GM18499 (cell line): ENCODE data around the gene TMCO4.

Experiments
- ATAC-seq: cut with Tn5 transposase; IDR thresholded peaks from one replicate; pipeline ENCODE4 v1.9.1; 2021; ENCODE audit warnings: moderate number of reproducible peaks; ENCODE audit not compliant: insufficient read depth, unreplicated experiment

TMCO4 gene

DNA sequence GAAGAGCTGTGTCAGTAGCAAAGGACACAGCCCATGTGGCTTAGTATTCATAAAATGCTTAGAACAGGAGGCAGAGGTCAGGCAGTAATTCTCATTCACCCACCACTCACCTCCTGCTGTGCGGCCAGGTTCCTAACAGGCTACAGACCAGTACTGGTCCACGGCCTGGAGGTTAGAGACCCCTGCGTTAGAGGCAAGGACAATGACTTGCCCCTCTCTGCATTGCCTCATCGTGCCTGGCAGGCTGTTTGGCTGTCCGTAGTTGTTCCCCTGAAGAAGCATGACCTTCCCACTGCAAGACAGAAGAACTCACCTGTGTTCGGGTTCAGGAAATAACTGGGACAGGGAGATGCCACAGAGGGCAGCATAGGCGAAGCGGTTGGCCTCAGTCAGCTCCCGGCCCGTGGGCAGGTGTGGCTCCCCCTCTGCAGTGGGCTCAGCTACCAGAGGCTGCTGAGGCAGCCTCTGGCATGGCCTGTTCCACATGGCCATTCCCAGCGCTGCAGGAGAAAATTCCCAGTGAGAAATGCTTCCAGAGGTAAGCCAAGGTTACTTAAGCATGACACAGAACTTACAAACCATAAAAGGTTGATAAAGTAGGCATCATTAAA is 19.3 kb downstream of the TMCO4 start:
- ATAC-seq: no peak

DNA sequence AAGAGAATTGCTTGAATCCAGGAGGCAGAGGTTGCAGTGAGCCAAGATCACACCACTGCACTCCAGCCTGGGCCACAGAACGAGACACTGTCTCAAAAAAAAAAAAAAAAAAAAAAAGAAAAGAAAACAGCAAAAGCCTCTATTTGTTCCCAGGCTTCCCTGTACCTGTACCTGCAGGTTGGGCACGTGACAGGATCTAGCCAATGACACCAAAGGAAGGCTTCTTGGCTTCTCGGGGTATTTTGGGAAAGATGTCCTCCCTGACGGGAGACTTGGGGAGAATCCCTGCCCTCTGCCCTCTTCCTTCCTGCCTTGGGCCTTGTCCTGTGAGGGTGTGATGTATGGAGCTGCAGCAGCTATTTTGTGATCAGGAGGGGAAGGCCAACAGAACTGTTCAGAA is 22.8 kb downstream of the TMCO4 start:
- no peak for ATAC-seq

DNA sequence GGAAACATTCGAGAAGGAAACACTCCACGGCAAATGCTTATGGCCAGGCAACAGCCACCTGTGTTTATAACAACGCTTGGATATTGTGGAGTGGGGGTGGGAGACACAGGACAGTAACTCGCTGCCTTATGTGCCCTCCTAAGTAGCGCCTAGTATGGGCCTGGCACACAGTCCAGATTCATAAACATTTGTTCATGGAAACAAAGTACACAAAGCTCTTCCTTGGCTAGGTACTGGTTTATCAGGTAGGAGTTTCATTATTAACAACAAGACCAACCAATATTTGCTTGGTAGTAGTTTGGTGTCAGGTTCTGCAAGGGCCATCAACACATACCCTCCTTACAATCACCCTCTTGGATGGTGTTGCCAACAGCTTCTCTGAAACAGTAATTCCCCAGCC is 23.4 kb downstream of the TMCO4 start:
- no peak for ATAC-seq

GRCh38 chr1:19775831-19776230 is 23.9 kb downstream of the TMCO4 start:
- ATAC-seq: no peak

- ATAC-seq: no peak
Measured at GRCh38 chr1:19775317-19775716, 24.4 kb downstream of the TMCO4 start.

DNA sequence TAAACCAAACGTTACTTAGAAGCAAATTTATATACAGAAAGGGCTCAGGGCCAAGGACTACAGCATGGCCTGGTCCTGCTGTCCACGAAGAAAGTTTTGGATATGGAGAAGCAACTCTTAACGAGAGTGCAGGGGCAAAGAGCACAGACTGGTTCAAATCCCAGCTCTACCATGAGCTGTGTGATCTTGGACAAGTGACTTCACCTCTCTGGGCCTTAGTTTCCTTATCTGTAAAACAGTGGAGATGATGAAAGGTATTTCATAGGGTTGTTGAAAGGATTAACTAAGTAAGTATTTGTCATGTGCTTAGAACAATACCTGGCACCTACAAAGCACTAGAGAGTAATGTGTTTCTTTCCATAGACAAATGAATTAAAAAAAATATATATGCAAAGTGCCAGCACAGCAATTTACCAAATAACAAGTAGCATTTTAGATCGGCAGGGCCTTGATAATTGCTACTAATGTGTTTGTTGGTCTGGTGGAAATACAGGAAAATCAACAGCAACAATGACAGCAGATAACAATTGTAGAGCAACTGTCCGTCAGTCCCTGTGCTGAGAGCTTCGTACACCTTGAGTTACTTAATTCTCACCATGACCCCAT is 25.4 kb downstream of the TMCO4 start:
- ATAC-seq: no peak

DNA sequence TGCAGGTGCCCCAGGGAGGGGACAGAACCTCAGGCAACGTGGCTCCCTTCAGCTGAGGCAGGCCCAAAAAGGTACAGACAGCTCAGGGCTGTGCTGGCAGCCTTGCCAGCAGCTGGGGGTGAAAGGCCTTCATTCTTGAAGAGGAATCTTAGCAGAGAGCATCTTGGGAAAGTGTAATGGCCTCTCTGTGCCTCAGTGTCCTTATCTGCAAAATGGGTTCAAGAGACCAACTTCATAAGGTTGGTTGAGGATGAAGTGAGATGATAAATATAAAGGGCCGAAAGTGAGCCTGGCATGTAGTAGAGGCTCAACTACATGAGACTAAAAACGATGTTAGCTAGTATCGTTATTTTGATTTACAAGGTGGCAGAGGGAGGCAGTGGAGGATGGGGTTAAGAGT is 26.2 kb downstream of the TMCO4 start:
- ATAC-seq: no peak

DNA sequence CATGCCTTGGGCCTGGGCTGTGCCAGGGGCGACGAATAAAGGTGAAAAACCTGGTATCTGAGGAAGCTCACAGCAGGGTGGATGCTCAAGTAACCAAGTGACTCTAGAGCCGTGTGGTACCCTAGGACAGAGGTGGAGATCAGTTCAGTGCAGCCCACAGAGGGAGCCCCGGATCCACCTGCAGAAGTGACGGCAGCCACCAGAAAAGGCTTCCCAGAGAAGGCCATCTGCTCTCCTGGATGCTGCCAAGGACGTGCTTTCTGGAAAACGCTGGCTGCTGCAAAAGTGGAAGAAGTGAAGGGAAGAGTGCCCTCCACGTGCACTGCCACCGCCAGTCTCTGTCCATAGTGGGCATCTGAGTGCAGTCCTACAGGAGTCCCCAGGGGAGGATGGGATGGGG is 27.7 kb downstream of the TMCO4 start:
- ATAC-seq: no peak

- no peak for ATAC-seq
Measured at GRCh38 chr1:19771350-19771749, 28.4 kb downstream of the TMCO4 start.

- ATAC-seq: no peak
Measured at GRCh38 chr1:19770436-19771190, 29.1 kb downstream of the TMCO4 start.

GRCh38 chr1:19769211-19769932 is 30.3 kb downstream of the TMCO4 start:
- ATAC-seq: no peak

- no peak for ATAC-seq
Measured at GRCh38 chr1:19768353-19769210, 31.1 kb downstream of the TMCO4 start.

DNA sequence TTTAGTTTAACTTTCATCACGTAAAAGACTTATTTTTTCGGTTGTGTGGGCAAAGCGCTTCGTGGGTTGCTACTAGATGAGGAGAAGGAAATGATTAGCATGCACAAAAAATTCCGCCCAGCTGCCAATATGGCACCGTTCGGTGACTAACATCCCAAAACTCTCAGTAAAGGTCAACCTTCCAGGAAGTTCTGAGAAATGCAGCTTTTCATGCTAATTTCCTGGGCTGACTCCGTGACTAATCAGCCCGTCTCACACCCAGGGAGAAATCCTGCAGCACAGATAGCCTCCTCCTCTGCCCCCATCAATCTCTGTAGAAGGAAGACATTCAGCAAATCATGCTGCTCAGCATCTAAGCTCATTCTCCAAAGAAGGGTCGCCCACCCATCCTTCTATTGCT is 34.1 kb downstream of the TMCO4 start:
- ATAC-seq: no peak

DNA sequence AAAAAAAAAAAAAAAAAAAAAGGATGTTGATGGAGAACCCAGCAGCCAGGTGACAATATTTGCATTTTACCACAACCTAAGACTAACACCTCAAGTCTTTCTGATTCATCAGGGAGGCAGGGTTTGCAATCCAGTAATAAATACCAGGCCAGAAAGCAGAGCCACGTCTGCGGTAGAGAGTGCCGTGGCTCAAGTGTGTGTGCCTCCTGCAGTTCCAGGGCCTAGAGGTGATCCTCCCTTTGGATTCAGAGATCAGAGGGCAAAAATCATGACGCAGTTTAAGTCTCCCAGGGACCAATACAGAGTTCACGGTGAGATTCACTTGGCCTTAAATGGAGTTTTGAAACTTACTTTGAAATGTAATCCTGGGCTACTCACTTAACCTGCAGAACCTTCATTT is 34.9 kb downstream of the TMCO4 start:
- no peak for ATAC-seq

DNA sequence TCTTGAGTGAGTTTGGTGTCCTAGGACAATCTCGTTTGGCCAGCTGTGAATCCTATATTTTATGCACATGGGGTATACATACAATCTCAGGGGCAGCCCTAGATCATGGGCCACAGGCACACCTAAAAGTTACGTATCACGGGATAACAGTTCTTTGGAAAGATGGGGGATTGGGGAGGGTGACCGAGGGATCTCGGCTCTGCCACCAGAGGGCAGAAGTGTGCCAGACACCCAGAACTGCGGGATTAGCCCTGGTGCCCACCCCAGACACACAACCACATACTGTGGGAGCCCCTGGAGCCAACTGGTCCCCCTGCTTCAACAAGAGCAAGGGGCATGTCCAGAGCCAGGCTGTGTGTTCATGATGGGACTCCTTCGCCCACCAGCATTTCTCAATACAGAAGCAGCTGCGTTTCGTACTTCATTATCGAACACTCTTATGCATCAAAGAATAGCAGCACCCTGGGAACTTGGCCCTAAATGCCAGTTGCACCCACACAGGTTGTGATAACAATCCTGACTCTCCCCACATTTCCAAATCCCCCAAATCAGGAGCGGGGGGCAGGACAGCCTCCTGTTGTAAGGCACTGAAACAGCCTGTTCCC is 37.4 kb downstream of the TMCO4 start:
- no peak for ATAC-seq

GRCh38 chr1:19759740-19760089 is 40.0 kb downstream of the TMCO4 start:
- no peak for ATAC-seq

GRCh38 chr1:19758227-19758830 is 41.4 kb downstream of the TMCO4 start:
- no peak for ATAC-seq

DNA sequence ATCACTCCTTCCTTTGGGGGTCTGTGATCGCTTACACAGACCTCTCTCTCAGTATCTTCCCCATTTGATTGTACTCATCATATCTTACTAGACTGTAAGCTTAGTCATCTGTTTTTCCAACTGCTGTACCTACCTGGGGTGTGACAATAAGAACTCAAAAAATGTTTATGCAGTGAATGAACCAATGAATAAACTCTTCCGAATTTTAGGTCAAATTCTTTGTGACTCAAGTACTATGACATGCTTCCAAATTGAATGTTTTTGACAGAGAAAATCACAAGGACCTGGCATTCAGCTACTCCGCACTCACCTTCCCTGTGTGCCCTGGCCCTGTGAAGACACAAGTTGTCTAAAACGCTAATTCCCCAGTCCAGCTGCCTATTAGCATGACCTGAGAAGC is 42.1 kb downstream of the TMCO4 start:
- no peak for ATAC-seq

DNA sequence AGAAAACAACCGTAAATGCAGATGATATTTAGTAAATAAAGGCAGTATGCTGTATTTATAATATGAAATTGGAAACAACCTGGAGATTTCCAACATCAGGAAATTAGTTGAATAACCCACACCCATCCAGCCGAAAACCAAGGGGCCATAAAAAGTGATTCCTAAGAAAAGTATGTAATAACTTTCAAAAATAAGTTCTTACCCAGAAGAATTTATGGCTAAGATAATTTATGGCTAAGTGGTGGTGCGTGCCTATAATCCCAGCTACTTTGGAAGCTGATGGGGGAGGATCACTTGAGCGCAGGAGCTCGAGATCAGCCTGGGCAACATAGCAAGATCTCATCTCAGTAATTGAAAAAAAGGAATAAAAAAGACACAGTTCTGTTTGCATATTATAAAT is 43.2 kb downstream of the TMCO4 start:
- ATAC-seq: no peak

DNA sequence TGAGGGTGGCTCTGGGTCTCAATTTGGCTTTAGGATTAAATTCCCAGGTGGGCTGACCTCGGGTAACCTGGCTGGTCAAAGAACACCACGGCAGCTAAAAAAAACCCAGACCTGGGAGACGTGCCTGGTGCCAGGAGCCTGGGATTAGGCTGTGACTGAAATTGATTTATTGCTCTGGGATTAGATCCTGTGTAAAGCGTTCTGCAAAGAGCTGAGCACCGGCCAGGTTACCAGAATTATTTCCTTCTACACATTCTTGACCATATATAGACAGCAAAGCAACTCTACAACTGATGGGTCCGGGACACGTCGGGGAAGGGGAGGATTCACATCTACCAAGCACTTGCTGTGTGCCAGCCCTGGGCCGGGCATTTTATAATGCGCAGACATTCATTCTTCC is 45.2 kb downstream of the TMCO4 start:
- ATAC-seq: no peak
